ENCODE measurements around the gene AWAT2.

DNA sequence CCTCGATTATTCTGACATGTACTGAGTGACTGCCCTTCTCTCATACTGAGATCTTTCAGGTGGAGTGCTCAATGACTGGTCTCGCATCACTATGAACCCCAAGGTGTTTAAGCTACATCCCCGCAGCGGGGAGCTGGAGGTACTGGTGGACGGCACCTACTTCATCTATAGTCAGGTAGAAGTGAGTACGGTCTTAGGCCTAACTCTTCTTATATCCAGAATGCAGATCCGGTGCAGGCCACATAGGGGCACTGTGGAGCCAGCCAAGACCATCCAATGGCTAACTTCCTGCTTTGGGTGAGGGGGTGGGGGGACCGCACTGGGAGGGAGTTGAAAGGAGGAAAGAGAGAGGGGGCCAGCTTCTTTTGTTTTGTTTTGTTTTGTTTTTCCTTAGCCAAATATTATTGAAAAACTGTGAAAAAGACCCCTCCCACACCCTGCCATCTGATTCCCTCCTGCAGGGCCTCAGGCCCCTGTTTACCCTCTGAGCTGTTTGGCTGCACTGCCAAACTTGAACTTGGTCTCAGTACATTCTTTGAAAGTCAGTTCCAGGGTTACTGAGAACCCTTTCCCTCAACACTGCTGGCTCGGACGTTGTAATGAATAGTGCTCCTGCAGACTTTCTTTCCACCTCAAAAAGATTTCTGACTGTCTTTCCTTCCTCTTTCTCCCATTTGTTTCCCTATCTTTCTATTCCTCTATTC lies 16.2 kb downstream of the AWAT2 start:
- TF ChIP-seq, protein P1, sequence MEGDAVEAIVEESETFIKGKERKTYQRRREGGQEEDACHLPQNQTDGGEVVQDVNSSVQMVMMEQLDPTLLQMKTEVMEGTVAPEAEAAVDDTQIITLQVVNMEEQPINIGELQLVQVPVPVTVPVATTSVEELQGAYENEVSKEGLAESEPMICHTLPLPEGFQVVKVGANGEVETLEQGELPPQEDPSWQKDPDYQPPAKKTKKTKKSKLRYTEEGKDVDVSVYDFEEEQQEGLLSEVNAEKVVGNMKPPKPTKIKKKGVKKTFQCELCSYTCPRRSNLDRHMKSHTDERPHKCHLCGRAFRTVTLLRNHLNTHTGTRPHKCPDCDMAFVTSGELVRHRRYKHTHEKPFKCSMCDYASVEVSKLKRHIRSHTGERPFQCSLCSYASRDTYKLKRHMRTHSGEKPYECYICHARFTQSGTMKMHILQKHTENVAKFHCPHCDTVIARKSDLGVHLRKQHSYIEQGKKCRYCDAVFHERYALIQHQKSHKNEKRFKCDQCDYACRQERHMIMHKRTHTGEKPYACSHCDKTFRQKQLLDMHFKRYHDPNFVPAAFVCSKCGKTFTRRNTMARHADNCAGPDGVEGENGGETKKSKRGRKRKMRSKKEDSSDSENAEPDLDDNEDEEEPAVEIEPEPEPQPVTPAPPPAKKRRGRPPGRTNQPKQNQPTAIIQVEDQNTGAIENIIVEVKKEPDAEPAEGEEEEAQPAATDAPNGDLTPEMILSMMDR (conservative IDR thresholded peaks at IDR 0.05; ENCODE audit: low read depth, low read length) = peak; percentile 73
- no peak for TF ChIP-seq EZH2 (IDR thresholded peaks at IDR 0.05; ENCODE audit: borderline replicate concordance, low read depth, low read length, poor library complexity, severe bottlenecking)
